ENCODE results near the gene PPWD1.
"Not testable (repeated sequence)": the region's sequence is repeated elsewhere in the genome, so short reads cannot be mapped to it uniquely, and the experiment has no call there.

Gene PPWD1

DNA sequence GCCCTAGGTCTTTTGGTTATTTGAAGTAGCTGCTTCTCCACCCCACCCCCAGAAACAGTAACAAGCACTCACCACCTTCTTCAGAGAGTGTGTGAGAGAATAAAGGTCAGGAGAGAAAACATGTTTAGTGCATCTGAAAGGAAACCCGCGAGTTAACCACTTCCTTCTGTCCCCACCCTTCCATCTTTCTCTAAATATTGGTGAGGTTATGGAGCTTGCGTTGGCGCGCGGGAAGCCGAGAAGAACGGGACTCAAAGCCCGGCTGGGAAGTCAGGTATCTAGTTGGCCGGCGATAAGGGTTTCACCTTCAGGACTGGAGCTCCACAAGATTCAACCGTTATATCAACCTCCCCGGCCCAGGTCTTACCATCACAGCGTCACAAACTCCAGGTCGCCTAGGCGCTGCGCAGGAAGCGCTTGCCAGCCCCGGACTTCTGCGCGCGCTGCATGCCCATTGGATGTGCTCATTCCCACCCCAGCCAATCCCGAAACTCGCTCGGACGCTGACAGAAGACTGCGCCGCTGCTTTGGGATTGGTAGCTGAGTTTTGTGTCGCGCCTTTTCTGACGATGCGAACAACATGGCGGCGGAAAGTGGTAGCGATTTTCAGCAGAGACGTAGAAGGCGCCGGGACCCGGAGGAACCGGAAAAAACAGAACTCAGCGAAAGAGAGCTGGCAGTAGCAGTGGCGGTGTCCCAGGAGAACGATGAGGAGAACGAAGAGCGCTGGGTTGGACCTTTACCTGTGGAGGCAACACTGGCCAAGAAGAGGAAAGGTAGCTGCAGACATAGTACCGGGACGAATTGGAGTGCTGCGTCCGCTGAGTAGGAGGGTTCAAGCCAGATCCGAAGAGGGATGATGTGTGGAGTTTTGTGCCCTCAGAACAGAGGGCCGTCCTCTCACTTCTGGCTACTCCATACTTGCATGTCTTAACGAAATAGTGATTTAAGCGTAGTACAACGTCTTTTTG lies at the start of gene PPWD1, which contains the start of gene CENPK:
Gene PPWD1 (plus strand): TSS at position 566 of the 971 bp plus-strand sequence. CDS start 15 bp downstream, at position 581.
Gene CENPK (minus strand): TSS at position 438 of the 971 bp plus-strand sequence. CDS start 8,261 bp downstream, outside the sequence.
- peak; percentile 67 for DNase-seq (ENCODE audit: low read depth)

GRCh38 chr5:65525726-65526125 lies 37.4 kb upstream of the PPWD1 start:
- no peak for DNase-seq (ENCODE audit: low read depth)

- no peak for DNase-seq (ENCODE audit: low read depth)
Measured at GRCh38 chr5:65530904-65531303, 32.2 kb upstream of the PPWD1 start.

- DNase-seq (ENCODE audit: low read depth), result no peak
Measured at GRCh38 chr5:65535529-65535987, 27.5 kb upstream of the PPWD1 start.

- DNase-seq (ENCODE audit: low read depth), result no peak
Measured at GRCh38 chr5:65539827-65540226, 23.3 kb upstream of the PPWD1 start.

- DNase-seq (ENCODE audit: low read depth), result no peak
Measured at GRCh38 chr5:65544473-65544872, 18.6 kb upstream of the PPWD1 start.

GRCh38 chr5:65546141-65546540 lies 17.0 kb upstream of the PPWD1 start:
- DNase-seq (ENCODE audit: low read depth), result no peak

DNA sequence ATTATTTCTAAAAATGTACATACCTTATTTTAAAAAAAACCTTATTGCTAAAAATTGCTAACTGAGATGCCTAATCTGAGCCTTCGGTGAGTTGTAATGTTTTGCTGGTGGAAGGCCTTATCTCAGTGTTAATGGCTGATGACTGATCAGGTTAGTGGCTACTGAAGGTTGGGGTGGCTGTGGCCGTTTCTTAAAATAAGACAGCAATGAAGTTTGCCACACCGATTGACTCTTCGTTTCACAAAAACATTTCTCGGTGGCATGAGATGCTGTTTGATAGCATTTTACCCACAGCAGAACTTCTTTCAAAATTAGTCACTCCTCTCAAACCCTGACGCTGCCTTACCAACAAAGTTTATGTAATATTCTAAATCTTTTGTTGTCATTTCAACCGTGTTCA lies 14.8 kb upstream of the PPWD1 start:
- DNase-seq (ENCODE audit: low read depth), result no peak

DNA sequence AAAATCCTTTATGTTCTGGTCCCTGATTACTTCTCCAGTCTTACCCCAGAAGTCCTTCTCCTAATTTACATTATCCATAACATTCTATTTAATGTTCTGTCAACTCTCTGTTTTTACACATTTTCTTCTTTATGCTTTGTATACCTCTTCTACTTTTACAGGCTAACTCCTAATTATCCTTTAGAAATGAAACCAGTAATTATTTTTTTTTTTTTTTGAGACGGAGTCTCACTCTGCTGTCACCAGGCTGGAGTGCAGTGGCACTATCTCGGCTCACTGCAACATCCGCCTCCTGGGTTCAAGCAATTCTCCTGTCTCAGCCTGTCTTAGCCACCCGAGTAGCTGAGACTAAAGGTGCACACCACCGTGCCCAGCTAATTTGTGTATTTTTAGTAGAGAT lies 9.2 kb upstream of the PPWD1 start:
- DNase-seq (ENCODE audit: low read depth), result no peak

DNA sequence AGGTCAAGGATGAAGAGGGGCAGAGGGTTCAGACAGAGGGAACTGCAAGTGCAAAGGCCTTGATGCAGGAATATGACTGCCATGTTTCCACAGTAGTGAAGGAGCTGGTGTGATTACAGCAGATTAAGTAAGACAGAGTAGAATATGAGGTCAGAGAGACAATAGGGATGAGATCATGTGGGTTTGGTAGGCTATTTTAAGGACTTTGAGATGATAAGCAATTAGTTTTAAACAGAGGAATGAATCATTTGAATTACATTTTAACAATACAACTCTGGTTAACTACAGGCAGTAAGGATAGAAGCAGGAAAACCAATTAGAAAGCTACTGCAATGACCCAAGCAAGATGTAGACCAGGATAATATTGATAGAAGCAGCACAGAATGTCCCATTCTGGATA lies 7.8 kb upstream of the PPWD1 start:
- no peak for DNase-seq (ENCODE audit: low read depth)

- no peak for DNase-seq (ENCODE audit: low read depth)
Measured at GRCh38 chr5:65556181-65556580, 6.9 kb upstream of the PPWD1 start.

- no peak for DNase-seq (ENCODE audit: low read depth)
Measured at GRCh38 chr5:65556718-65557117, 6.4 kb upstream of the PPWD1 start.

GRCh38 chr5:65563777-65564176 lies 681 bp downstream of the PPWD1 start:
- no peak for DNase-seq (ENCODE audit: low read depth)

DNA sequence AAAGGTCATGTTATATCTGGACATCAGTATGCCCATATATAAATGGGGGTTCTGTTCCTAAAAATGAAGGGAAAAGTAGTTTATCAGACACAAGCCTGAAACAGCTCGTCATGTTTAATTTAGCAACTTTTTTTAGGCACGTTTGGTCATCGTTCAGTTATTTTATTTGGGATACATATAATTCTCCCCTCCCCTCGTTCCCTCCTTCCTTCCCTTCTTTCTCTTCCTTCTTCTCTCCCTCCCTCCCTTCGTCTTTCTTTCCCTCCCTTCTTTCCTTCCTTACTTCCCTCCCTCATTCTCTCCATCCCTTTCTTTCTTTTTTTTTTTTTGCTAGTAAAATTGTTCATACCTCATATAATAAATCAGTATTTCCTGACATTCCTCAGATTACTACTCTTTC lies 3.4 kb downstream of the PPWD1 start:
- no peak for DNase-seq (ENCODE audit: low read depth)

GRCh38 chr5:65570598-65571226 lies 7.6 kb downstream of the PPWD1 start:
- no peak for DNase-seq (ENCODE audit: low read depth)

DNA sequence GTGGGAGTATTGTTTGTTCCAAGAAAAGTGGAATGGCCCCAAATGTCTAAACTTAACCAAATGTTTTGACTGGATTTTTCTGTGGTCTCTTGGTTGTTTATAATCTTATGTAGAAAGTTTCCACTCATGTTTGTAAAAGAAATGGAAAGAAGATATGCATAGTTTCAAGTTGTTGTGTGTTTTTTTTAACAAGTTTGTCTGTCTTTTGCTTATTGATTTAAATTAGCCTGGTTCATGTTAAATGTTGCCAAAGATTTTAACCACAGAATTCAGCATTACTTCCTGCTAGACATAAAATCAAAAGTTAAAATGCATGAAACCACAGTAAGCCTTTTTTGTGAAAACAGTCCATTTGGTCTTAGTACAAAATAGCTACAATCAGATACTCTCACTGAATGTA lies 14.0 kb downstream of the PPWD1 start:
- no peak for DNase-seq (ENCODE audit: low read depth)

- DNase-seq (ENCODE audit: low read depth), result no peak
Measured at GRCh38 chr5:65588694-65589093, 25.6 kb downstream of the PPWD1 start.

- DNase-seq (ENCODE audit: low read depth), result not testable (repeated sequence)
Measured at GRCh38 chr5:65601761-65602160, 38.7 kb downstream of the PPWD1 start.

- no peak for DNase-seq (ENCODE audit: low read depth)
Measured at GRCh38 chr5:65611524-65611923, 48.4 kb downstream of the PPWD1 start.

DNA sequence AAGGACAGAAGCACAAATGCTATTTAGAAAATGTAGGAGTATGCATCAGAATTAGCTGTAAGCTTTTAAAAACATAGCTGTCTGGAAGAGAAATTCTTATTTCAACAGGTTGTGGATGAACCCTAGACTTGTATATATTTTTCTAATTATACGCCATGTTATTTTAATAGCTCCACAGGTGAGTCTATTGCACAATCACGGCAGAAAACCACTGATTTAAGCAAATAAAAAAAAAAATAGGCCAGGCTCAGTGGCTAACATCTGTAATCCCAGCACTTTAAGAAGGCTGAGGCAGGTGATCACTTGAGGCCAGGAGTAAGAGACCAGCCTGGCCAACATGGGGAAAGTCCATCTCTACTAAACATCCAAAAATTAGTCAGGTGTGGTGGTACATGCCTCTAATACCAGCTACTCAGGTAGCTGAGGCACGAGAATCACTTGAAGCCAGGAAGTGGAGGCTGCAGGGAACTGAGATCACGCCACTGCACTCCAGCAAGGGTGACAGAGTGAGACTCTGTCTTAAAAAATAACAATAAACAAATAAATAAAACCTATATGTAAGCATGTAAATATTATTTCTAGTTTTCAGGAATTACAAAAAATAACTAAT lies 49.3 kb downstream of the PPWD1 start:
- DNase-seq (ENCODE audit: low read depth), result no peak

GRCh38 chr5:65620021-65620420 lies 56.9 kb downstream of the PPWD1 start:
- no peak for DNase-seq (ENCODE audit: low read depth)

- not testable (repeated sequence) for DNase-seq (ENCODE audit: low read depth)
Measured at GRCh38 chr5:65621961-65622360, 58.9 kb downstream of the PPWD1 start.

GRCh38 chr5:65623482-65623881 lies 60.4 kb downstream of the PPWD1 start:
- no peak for DNase-seq (ENCODE audit: low read depth)

All from CMK (cell line).